Activated CD4-positive, alpha-beta memory T cell treated with anti-CD3 and anti-CD28 coated beads, Interleukin-2, amount 10 ng/mL, durations not matched to agents 7 days and 5 days (primary cell): ENCODE measurements around the gene CHMP4B. TPM values are rescaled to one million over a fixed set of nuclear protein-coding genes. Genes with fewer than 3 reads are reported as not detected.

ENCODE experiments used
- CTCF ChIA-PET: fragments of 350-600 bp; sonication (Branson Sonifier 250); formaldehyde crosslinking; loops from one replicate; lab custom pipeline; 2021; ENCODE audit warnings: antibody characterized with exemption, inconsistent platforms; lab: Charles Lee
- POLR2A ChIA-PET: fragments of 350-600 bp; sonication (Branson Sonifier 250); formaldehyde crosslinking; loops from one replicate; lab custom pipeline; 2021; ENCODE audit warnings: antibody characterized with exemption; lab: Charles Lee
- DNase-seq: peaks from one replicate; pipeline ENCODE4 v3.0.0-alpha.2; 2020
- H3K27ac Mint-ChIP-seq: one replicate; pipeline ENCODE4 v1.8.0; 2021; ENCODE audit warnings: mild to moderate bottlenecking, mixed read lengths
- H3K27me3 Mint-ChIP-seq: one replicate; pipeline ENCODE4 v1.8.0; 2021; ENCODE audit warnings: mixed read lengths
- H3K36me3 Mint-ChIP-seq: one replicate; pipeline ENCODE4 v1.8.0; 2021; ENCODE audit warnings: low read depth, mixed read lengths
- H3K4me1 Mint-ChIP-seq: one replicate; pipeline ENCODE4 v1.8.0; 2021; ENCODE audit warnings: mixed read lengths
- H3K4me3 Mint-ChIP-seq: one replicate; pipeline ENCODE4 v1.8.0; 2021; ENCODE audit warnings: mild to moderate bottlenecking, mixed read lengths
- H3K9me3 Mint-ChIP-seq: one replicate; pipeline ENCODE4 v1.8.0; 2021; ENCODE audit warnings: mixed read lengths
- total RNA-seq, 2 experiments: library from RNA; stranded (reverse); gene quantifications; one replicate each; pipeline ENCODE4 v1.2.3, GENCODE V29; 2021

Gene CHMP4B
- total RNA-seq, 2 experiments from 2014 or later = 86.7 to 86.9 TPM

GRCh38 chr20:33880396-33880795, 69.2 kb downstream of the CHMP4B start:
- POLR2A ChIA-PET = no interaction called here
- peaks cover 3% of the 10 kb centered on the region for H3K36me3 Mint-ChIP-seq
- CTCF ChIA-PET = no interaction called here

GRCh38 chr20:33881989-33882388, 70.8 kb downstream of the CHMP4B start:
- Mint-ChIP-seq H3K9me3 (peaks cover 18% of the 10 kb centered on the region), H3K36me3 (peaks cover 3% of the 10 kb centered on the region), H3K27ac (no peak overlapping the region), H3K4me1 (peaks cover 3% of the 10 kb centered on the region), H3K27me3 (no peaks in the 10 kb centered on the region), H3K4me3 (no peak overlapping the region)
- no peak for DNase-seq
- ChIA-PET CTCF (no interaction called here), POLR2A (interaction anchor here (0.9 kb wide), 1 partner anchor 200 kb away, joined by 3 read pairs; no protein-coding TSS in a partner anchor)

More at GRCh38 chr20:33880396-33880795, 69.2 kb downstream of the CHMP4B start:
- Mint-ChIP-seq H3K4me1 (peaks cover 3% of the 10 kb centered on the region), H3K9me3 (peaks cover 18% of the 10 kb centered on the region), H3K27me3 (no peaks in the 10 kb centered on the region), H3K4me3 (no peak overlapping the region), H3K27ac (no peak overlapping the region)
- DNase-seq = no peak

- POLR2A ChIA-PET = interaction anchor here (0.9 kb wide), 1 partner anchor 200 kb away, joined by 3 read pairs; no protein-coding TSS in a partner anchor
- Mint-ChIP-seq H3K9me3 (peaks cover 18% of the 10 kb centered on the region), H3K4me1 (peaks cover 3% of the 10 kb centered on the region), H3K36me3 (peaks cover 3% of the 10 kb centered on the region), H3K4me3 (no peak overlapping the region), H3K27ac (no peak overlapping the region), H3K27me3 (no peaks in the 10 kb centered on the region)
- no peak for DNase-seq
- CTCF ChIA-PET = no interaction called here
Observed at GRCh38 chr20:33882481-33882880, 71.3 kb downstream of the CHMP4B start.

- Mint-ChIP-seq H3K4me1 (peaks cover 3% of the 10 kb centered on the region), H3K9me3 (peaks cover 15% of the 10 kb centered on the region), H3K27ac (no peak overlapping the region), H3K27me3 (peaks cover under 1% of the 10 kb centered on the region), H3K4me3 (no peak overlapping the region), H3K36me3 (peaks cover 3% of the 10 kb centered on the region)
- ChIA-PET POLR2A (interaction anchor here (0.6 kb wide), 1 partner anchor 155 kb away, joined by 3 read pairs; no protein-coding TSS in a partner anchor), CTCF (interaction anchor here (1.0 kb wide), 1 partner anchor 12 kb away, joined by 4 read pairs; no protein-coding TSS in a partner anchor)
- DNase-seq = no peak
Observed at GRCh38 chr20:33883164-33883563, 72.0 kb downstream of the CHMP4B start.

GRCh38 chr20:33884633-33885032, 73.5 kb downstream of the CHMP4B start:
- peaks cover 7% of the 10 kb centered on the region for H3K27me3 Mint-ChIP-seq
- CTCF ChIA-PET = no interaction called here
- peaks cover 3% of the 10 kb centered on the region for H3K36me3 Mint-ChIP-seq
- no peak overlapping the region for H3K4me3 Mint-ChIP-seq
- POLR2A ChIA-PET = no interaction called here
- H3K9me3 Mint-ChIP-seq = peaks cover 5% of the 10 kb centered on the region
- H3K4me1 Mint-ChIP-seq = peaks cover 3% of the 10 kb centered on the region
- no peak overlapping the region for H3K27ac Mint-ChIP-seq
- DNase-seq = no peak

- H3K4me3 Mint-ChIP-seq = no peak overlapping the region
- H3K4me1 Mint-ChIP-seq = no peaks in the 10 kb centered on the region
- ChIA-PET POLR2A (no interaction called here), CTCF (no interaction called here)
- peaks cover 26% of the 10 kb centered on the region for H3K27me3 Mint-ChIP-seq
- no peak for DNase-seq
- no peaks in the 10 kb centered on the region for H3K36me3 Mint-ChIP-seq
- H3K27ac Mint-ChIP-seq = no peak overlapping the region
- H3K9me3 Mint-ChIP-seq = no peaks in the 10 kb centered on the region
Observed at GRCh38 chr20:33889312-33889711, 78.2 kb downstream of the CHMP4B start.

- ChIA-PET CTCF (no interaction called here), POLR2A (no interaction called here)
- Mint-ChIP-seq H3K9me3 (no peaks in the 10 kb centered on the region), H3K4me1 (no peaks in the 10 kb centered on the region), H3K27ac (no peak overlapping the region), H3K36me3 (no peaks in the 10 kb centered on the region), H3K27me3 (peaks cover 28% of the 10 kb centered on the region), H3K4me3 (no peak overlapping the region)
- DNase-seq = no peak
Observed at GRCh38 chr20:33890557-33890956, 79.4 kb downstream of the CHMP4B start.

GRCh38 chr20:33893314-33893713, 82.2 kb downstream of the CHMP4B start:
- Mint-ChIP-seq H3K4me1 (no peaks in the 10 kb centered on the region), H3K27me3 (peaks cover 45% of the 10 kb centered on the region), H3K9me3 (no peaks in the 10 kb centered on the region), H3K27ac (no peak overlapping the region), H3K36me3 (no peaks in the 10 kb centered on the region), H3K4me3 (no peak overlapping the region)
- no peak for DNase-seq
- ChIA-PET CTCF (interaction anchor here (1.4 kb wide), 1 partner anchor 21 kb away, joined by 3 read pairs; no protein-coding TSS in a partner anchor), POLR2A (no interaction called here)

- ChIA-PET POLR2A (no interaction called here), CTCF (no interaction called here)
- no peaks in the 10 kb centered on the region for H3K9me3 Mint-ChIP-seq
- H3K36me3 Mint-ChIP-seq = no peaks in the 10 kb centered on the region
- peaks cover 43% of the 10 kb centered on the region for H3K27me3 Mint-ChIP-seq
- no peak overlapping the region for H3K27ac Mint-ChIP-seq
- H3K4me1 Mint-ChIP-seq = no peaks in the 10 kb centered on the region
- no peak for DNase-seq
- no peak overlapping the region for H3K4me3 Mint-ChIP-seq
Observed at GRCh38 chr20:33894798-33895197, 83.7 kb downstream of the CHMP4B start.

- Mint-ChIP-seq H3K9me3 (no peaks in the 10 kb centered on the region), H3K27me3 (peaks cover 36% of the 10 kb centered on the region), H3K4me1 (no peaks in the 10 kb centered on the region), H3K4me3 (no peak overlapping the region), H3K27ac (no peak overlapping the region), H3K36me3 (no peaks in the 10 kb centered on the region)
- DNase-seq = no peak
- ChIA-PET POLR2A (no interaction called here), CTCF (interaction anchor here (0.6 to 1.1 kb wide), 2 partner anchors 20 to 132 kb away, joined by 3 read pairs; no protein-coding TSS in a partner anchor)
Observed at GRCh38 chr20:33896509-33896908, 85.4 kb downstream of the CHMP4B start.

GRCh38 chr20:33897313-33897912, 86.3 kb downstream of the CHMP4B start:
- no peak for DNase-seq
- peaks cover 37% of the 10 kb centered on the region for H3K27me3 Mint-ChIP-seq
- no peak overlapping the region for H3K27ac Mint-ChIP-seq
- ChIA-PET POLR2A (no interaction called here), CTCF (interaction anchor here (2.5 kb wide), 1 partner anchor 17 kb away, joined by 7 read pairs; no protein-coding TSS in a partner anchor)
- no peak overlapping the region for H3K4me3 Mint-ChIP-seq
- no peaks in the 10 kb centered on the region for H3K9me3 Mint-ChIP-seq
- H3K4me1 Mint-ChIP-seq = no peaks in the 10 kb centered on the region
- no peaks in the 10 kb centered on the region for H3K36me3 Mint-ChIP-seq

GRCh38 chr20:33899106-33899505, 88.0 kb downstream of the CHMP4B start:
- Mint-ChIP-seq H3K27me3 (peaks cover 33% of the 10 kb centered on the region), H3K27ac (no peak overlapping the region)
- CTCF ChIA-PET = interaction anchor here (0.6 to 2.5 kb wide), 2 partner anchors 16 to 708 kb away, joined by 4 to 7 read pairs; no protein-coding TSS in a partner anchor

GRCh38 chr20:33900521-33901131, 89.5 kb downstream of the CHMP4B start:
- H3K27me3 Mint-ChIP-seq = peaks cover 32% of the 10 kb centered on the region
- ChIA-PET CTCF (interaction anchor here (0.7 kb wide), 1 partner anchor 15 kb away, joined by 3 read pairs; no protein-coding TSS in a partner anchor), POLR2A (no interaction called here)
- no peak for DNase-seq
- H3K9me3 Mint-ChIP-seq = no peaks in the 10 kb centered on the region
- H3K4me3 Mint-ChIP-seq = no peak overlapping the region
- H3K4me1 Mint-ChIP-seq = no peaks in the 10 kb centered on the region
- H3K27ac Mint-ChIP-seq = no peak overlapping the region
- no peaks in the 10 kb centered on the region for H3K36me3 Mint-ChIP-seq

More at GRCh38 chr20:33899106-33899505, 88.0 kb downstream of the CHMP4B start:
- no peak for DNase-seq
- Mint-ChIP-seq H3K4me1 (no peaks in the 10 kb centered on the region), H3K9me3 (no peaks in the 10 kb centered on the region), H3K36me3 (no peaks in the 10 kb centered on the region), H3K4me3 (no peak overlapping the region)
- POLR2A ChIA-PET = no interaction called here
